GM12878 (cell line): ENCODE measurements around the gene BARHL1. TPM values are rescaled to one million over a fixed set of nuclear protein-coding genes. Genes with fewer than 3 reads are reported as not detected.

Experiments
- NBN ChIP-seq: fragments of 450-650 bp; IDR thresholded peaks from 2 replicates; pipeline ENCODE4 v1.6.1; 2016
- NRF1 ChIP-seq: conservative IDR thresholded peaks from 2 replicates; pipeline ENCODE4 v1.6.1; 2011; ENCODE audit warnings: mild to moderate bottlenecking, low read depth, low read length, improper control_type of control experiment
- ZBTB40 ChIP-seq: fragments of 450-650 bp; IDR thresholded peaks from 2 replicates; pipeline ENCODE4 v1.6.1; 2016; ENCODE audit warnings: mild to moderate bottlenecking, moderate library complexity, borderline replicate concordance
- polyA plus RNA-seq, 11 experiments: library from polyadenylated mRNA; depleted of rRNA in 4 of 11; unstranded in 6 of 11; stranded (reverse) in 5 of 11; fragments of >200 nt; fragmentation: Nextera tagmentation in 4 of 11; fragmentation: Illumina TruSeq in 1 of 11; extraction: Ambion mirVana in 4 of 11; extraction: Trizol in 1 of 11; gene quantifications; 1 replicate in 1 of 11; 2 replicates in 10 of 11; pipeline versions ENCODE4 v1.2.1 to v1.2.3, GENCODE V29; 2011 to 2016; ENCODE audit warnings: inconsistent platforms in 2 of 11, missing spikeins in 2 of 11, low read depth in 1 of 11
- total RNA-seq, 4 experiments: library from RNA; depleted of rRNA in 3 of 4; stranded (reverse); fragments of >200 nt in 3 of 4; fragmentation: Illumina TruSeq in 1 of 4; extraction: Trizol in 1 of 4; gene quantifications; 2 replicates each; pipeline versions ENCODE4 v1.2.1 to v1.2.3, GENCODE V29; 2013 to 2021
- TF ChIP-seq, protein P1 (sequence below): fragments of 450-650 bp; IDR thresholded peaks from 2 replicates; pipeline ENCODE4 v1.6.1; 2017; ENCODE audit warnings: mild to moderate bottlenecking, moderate library complexity

BARHL1 gene
- total and polyA plus RNA-seq, 10 of the 15 experiments (the other 5 are each of a cell fraction or from before 2014, with no cell fraction given), result not detected

GRCh38 chr9:132591244-132591643 is 8.8 kb downstream of the BARHL1 start (continued):
- TF ChIP-seq, protein P1, sequence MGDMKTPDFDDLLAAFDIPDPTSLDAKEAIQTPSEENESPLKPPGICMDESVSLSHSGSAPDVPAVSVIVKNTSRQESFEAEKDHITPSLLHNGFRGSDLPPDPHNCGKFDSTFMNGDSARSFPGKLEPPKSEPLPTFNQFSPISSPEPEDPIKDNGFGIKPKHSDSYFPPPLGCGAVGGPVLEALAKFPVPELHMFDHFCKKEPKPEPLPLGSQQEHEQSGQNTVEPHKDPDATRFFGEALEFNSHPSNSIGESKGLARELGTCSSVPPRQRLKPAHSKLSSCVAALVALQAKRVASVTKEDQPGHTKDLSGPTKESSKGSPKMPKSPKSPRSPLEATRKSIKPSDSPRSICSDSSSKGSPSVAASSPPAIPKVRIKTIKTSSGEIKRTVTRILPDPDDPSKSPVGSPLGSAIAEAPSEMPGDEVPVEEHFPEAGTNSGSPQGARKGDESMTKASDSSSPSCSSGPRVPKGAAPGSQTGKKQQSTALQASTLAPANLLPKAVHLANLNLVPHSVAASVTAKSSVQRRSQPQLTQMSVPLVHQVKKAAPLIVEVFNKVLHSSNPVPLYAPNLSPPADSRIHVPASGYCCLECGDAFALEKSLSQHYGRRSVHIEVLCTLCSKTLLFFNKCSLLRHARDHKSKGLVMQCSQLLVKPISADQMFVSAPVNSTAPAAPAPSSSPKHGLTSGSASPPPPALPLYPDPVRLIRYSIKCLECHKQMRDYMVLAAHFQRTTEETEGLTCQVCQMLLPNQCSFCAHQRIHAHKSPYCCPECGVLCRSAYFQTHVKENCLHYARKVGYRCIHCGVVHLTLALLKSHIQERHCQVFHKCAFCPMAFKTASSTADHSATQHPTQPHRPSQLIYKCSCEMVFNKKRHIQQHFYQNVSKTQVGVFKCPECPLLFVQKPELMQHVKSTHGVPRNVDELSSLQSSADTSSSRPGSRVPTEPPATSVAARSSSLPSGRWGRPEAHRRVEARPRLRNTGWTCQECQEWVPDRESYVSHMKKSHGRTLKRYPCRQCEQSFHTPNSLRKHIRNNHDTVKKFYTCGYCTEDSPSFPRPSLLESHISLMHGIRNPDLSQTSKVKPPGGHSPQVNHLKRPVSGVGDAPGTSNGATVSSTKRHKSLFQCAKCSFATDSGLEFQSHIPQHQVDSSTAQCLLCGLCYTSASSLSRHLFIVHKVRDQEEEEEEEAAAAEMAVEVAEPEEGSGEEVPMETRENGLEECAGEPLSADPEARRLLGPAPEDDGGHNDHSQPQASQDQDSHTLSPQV, result no peak
- TF ChIP-seq NBN, result no peak
- TF ChIP-seq ZBTB40, result no peak
- no peak for TF ChIP-seq NRF1
